Body of pancreas (tissue), 4 donors: Measurements from ENCODE around the gene ABCA3. TPM values are rescaled to one million over a fixed set of nuclear protein-coding genes. Genes with fewer than 3 reads are reported as not detected.

Source experiments
- ATAC-seq: fragments of 150-250 bp; one replicate; pipeline ENCODE4 v1.9.1; 2016
- DNase-seq, 4 donors: peaks; one replicate each; pipeline ENCODE4 v3.0.0-alpha.2; 2019
- H3K27ac ChIP-seq, 4 donors: fragments of 200-600 bp; sonication (generic); 1 replicate in 3 of 4; 2 replicates in 1 of 4; pipeline versions ENCODE4 v1.5.1 to v1.6.1; 2016 to 2019; ENCODE audit warnings: mild to moderate bottlenecking in 1 of 4, mixed read lengths in 1 of 4, moderate library complexity in 1 of 4
- H3K27me3 ChIP-seq, 2 donors: fragments of 200-600 bp; sonication (generic); one replicate each; pipeline ENCODE4 v1.6.0; 2016; ENCODE audit warnings: mild to moderate bottlenecking in 1 of 2
- H3K36me3 ChIP-seq, 2 donors: fragments of 200-600 bp; sonication (generic); replicated peaks in 1 of 2; 2 replicates each; pipeline ENCODE4 v1.5.1; 2016; ENCODE audit warnings: low read depth in 2 of 2; ENCODE audit not compliant: insufficient read depth in 1 of 2
- H3K4me1 ChIP-seq: fragments of 200-600 bp; sonication (generic); one replicate; pipeline ENCODE4 v1.6.0; 2016
- H3K4me3 ChIP-seq, 2 donors: fragments of 200-600 bp; sonication (generic); 1 replicate in 1 of 2; 2 replicates in 1 of 2; pipeline ENCODE4 v1.5.1; 2016 to 2019
- H3K9me3 ChIP-seq, 3 donors: fragments of 200-600 bp; sonication (generic); 1 replicate in 2 of 3; 2 replicates in 1 of 3; pipeline ENCODE4 v1.5.1; 2016
- POLR2A ChIP-seq, 3 donors: fragments of 450-650 bp; IDR thresholded peaks; one replicate each; pipeline ENCODE4 v1.6.1; 2016; ENCODE audit warnings: antibody characterized with exemption in 3 of 3, mild to moderate bottlenecking in 2 of 3
- WGBS, 2 donors: methylation state at CpG; one replicate each; pipeline ENCODE4 v1.1.5; 2017; 5-methylcytosine and 5-hydroxymethylcytosine counted together
- intact Hi-C: fragments of 100-400 bp; cut with DNase I; formaldehyde crosslinking; loops from one replicate; pipeline ENCODE4 v1.15.1; 2023
- total RNA-seq, 2 donors: library from RNA; depleted of rRNA; stranded (reverse); fragments of >200 nt; gene quantifications; one replicate each; pipeline ENCODE4 v1.1.0, GENCODE V29; 2016
- TF ChIP-seq, protein P1 (sequence below), 7 experiments: fragments of 450-650 bp in 4 of 7; fragments of 200-600 bp in 3 of 7; sonication (generic) in 3 of 7; IDR thresholded peaks; one replicate each; pipeline ENCODE4 v1.5.1; 2016 to 2019; ENCODE audit warnings: antibody characterized with exemption in 7 of 7

Gene ABCA3
- total RNA-seq, 2 donors from 2014 or later = 13.8 to 21.0 TPM

DNA sequence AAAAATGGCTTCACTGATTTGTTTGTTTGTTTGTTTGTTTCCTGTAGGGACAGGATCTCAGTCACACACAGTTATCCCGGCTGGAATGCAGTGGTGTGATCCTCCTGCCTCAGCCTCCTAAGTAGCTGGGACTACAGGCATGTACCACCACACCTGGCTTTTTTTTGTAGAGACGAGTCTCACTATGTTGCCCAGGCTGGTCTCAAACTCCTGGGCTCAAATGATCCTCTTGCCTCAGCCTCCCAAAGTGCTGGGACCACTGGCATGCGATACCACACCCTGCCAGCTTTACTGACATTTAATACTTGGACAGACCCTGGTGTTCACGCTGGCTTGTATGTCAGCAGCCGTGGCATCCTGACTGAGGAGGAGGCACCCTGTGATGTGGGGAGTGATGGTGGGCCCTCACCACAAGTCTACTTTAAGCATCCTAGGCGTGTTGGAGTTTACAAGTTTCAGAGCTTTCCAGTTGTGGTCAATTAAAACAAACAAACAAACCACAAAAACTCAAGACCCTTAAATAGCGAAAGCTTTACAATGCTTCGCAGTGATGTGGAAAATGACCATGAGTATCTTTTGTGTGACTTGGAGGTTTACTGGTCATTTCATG is 5.1 kb downstream of the ABCA3 start:
- whole genome bisulfite sequencing, 2 donors = 89 to 93% methylated on average over 8 of the region's 8 CpGs
- Histone ChIP-seq H3K4me3 (no peak overlapping the region), H3K4me1 (peaks cover 11% of the 10 kb centered on the region), H3K9me3 (no peaks in the 10 kb centered on the region), H3K36me3 (no peaks in the 10 kb centered on the region), H3K27ac (no peak overlapping the region), H3K27me3 (no peaks in the 10 kb centered on the region)
- ATAC-seq (no peak), DNase-seq (no peak)
- TF ChIP-seq POLR2A (IDR thresholded peaks at IDR 0.05) = no peak
- TF ChIP-seq, protein P1, sequence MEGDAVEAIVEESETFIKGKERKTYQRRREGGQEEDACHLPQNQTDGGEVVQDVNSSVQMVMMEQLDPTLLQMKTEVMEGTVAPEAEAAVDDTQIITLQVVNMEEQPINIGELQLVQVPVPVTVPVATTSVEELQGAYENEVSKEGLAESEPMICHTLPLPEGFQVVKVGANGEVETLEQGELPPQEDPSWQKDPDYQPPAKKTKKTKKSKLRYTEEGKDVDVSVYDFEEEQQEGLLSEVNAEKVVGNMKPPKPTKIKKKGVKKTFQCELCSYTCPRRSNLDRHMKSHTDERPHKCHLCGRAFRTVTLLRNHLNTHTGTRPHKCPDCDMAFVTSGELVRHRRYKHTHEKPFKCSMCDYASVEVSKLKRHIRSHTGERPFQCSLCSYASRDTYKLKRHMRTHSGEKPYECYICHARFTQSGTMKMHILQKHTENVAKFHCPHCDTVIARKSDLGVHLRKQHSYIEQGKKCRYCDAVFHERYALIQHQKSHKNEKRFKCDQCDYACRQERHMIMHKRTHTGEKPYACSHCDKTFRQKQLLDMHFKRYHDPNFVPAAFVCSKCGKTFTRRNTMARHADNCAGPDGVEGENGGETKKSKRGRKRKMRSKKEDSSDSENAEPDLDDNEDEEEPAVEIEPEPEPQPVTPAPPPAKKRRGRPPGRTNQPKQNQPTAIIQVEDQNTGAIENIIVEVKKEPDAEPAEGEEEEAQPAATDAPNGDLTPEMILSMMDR (IDR thresholded peaks at IDR 0.05) = no peak
- intact Hi-C loops = loop anchor here (5.0 kb wide), 2 partner anchors 92 to 162 kb away; partner anchors contain the start of gene CCNF

GRCh38 chr16:2333772-2334379 is 6.7 kb downstream of the ABCA3 start:
- Histone ChIP-seq H3K4me3 (no peak overlapping the region), H3K9me3 (no peaks in the 10 kb centered on the region), H3K36me3 (no peaks in the 10 kb centered on the region), H3K27me3 (no peaks in the 10 kb centered on the region), H3K27ac (no peak overlapping the region), H3K4me1 (peaks cover under 1% of the 10 kb centered on the region)
- intact Hi-C loops = no loop called here
- TF ChIP-seq POLR2A (IDR thresholded peaks at IDR 0.05) = no peak
- TF ChIP-seq, protein P1 (IDR thresholded peaks at IDR 0.05) = no peak
- DNase-seq (no peak), ATAC-seq (no peak)
- 84 to 86% methylated on average over 17 of the region's 17 CpGs for WGBS, 2 donors

GRCh38 chr16:2333231-2333630 is 7.3 kb downstream of the ABCA3 start:
- ATAC-seq = no peak
- Histone ChIP-seq H3K4me1 (no peaks in the 10 kb centered on the region), H3K27me3 (no peaks in the 10 kb centered on the region), H3K36me3 (no peaks in the 10 kb centered on the region), H3K9me3 (no peaks in the 10 kb centered on the region), H3K27ac (no peak overlapping the region), H3K4me3 (no peak overlapping the region)
- intact Hi-C loops = no loop called here
- WGBS, 2 donors = 93 to 99% methylated on average over 9 of the region's 9 CpGs
- DNase-seq = no peak
- TF ChIP-seq, protein P1 (IDR thresholded peaks at IDR 0.05) = no peak
- no peak for TF ChIP-seq POLR2A (IDR thresholded peaks at IDR 0.05)

- TF ChIP-seq, protein P1 (IDR thresholded peaks at IDR 0.05) = no peak
- TF ChIP-seq POLR2A (IDR thresholded peaks at IDR 0.05) = no peak
- no peak for DNase-seq
- intact Hi-C loops = no loop called here
- H3K36me3 ChIP-seq = no peaks in the 10 kb centered on the region
- ATAC-seq = no peak
- no peak overlapping the region for H3K27ac ChIP-seq
- H3K27me3 ChIP-seq = no peaks in the 10 kb centered on the region
- 81 to 86% methylated on average over 5 of the region's 5 CpGs for WGBS, 2 donors
- no peaks in the 10 kb centered on the region for H3K9me3 ChIP-seq
- no peak overlapping the region for H3K4me3 ChIP-seq
- no peaks in the 10 kb centered on the region for H3K4me1 ChIP-seq
Measured at GRCh38 chr16:2331931-2332267, 8.6 kb downstream of the ABCA3 start.
